A673 (cell line): Measurements from ENCODE around the gene MTHFD1L. TPM values are rescaled to one million over a fixed set of nuclear protein-coding genes. Genes with fewer than 3 reads are reported as not detected.

ENCODE experiments used
- BruUV-seq: library from RNA; stranded (reverse); fragments of 400-500 nt; replicated peaks from 2 replicates; lab custom pipeline; 2021; lab: Mats Ljungman, UMichigan
- CTCF ChIA-PET: fragments of 300-600 bp; sonication (Branson Sonifier 250); formaldehyde crosslinking; loops from one replicate; lab custom pipeline; 2022; ENCODE audit warnings: antibody characterized with exemption; lab: Charles Lee
- POLR2A ChIA-PET: fragments of 300-600 bp; sonication (Branson Sonifier 250); formaldehyde crosslinking; loops from one replicate; lab custom pipeline; 2022; ENCODE audit warnings: antibody characterized with exemption; ENCODE audit not compliant: low non-redundant PET; lab: Charles Lee
- DNase-seq: peaks from one replicate; pipeline ENCODE4 v3.0.0-alpha.2; 2015; ENCODE audit warnings: low spot score
- H3K27ac ChIP-seq: fragments of 200-600 bp; sonication (generic); 2 replicates; pipeline ENCODE4 v1.5.1; 2016; ENCODE audit warnings: mixed run types, low read depth, mild to moderate bottlenecking, mixed read lengths, antibody characterized with exemption, low read length; ENCODE audit not compliant: poor library complexity, severe bottlenecking
- H3K27me3 ChIP-seq: fragments of 200-600 bp; sonication (generic); replicated peaks from 2 replicates; pipeline ENCODE4 v1.6.1; 2017; ENCODE audit warnings: mixed run types, low read depth, mild to moderate bottlenecking, mixed read lengths, antibody characterized with exemption, low read length; ENCODE audit not compliant: insufficient read depth, poor library complexity
- H3K36me3 ChIP-seq: fragments of 200-600 bp; sonication (generic); 2 replicates; pipeline ENCODE4 v1.6.1; 2016; ENCODE audit warnings: mixed run types, mild to moderate bottlenecking, mixed read lengths, antibody characterized with exemption, low read length; ENCODE audit not compliant: insufficient read depth, poor library complexity, severe bottlenecking
- H3K4me1 ChIP-seq: fragments of 200-600 bp; sonication (generic); 2 replicates; pipeline ENCODE4 v1.6.1; 2017; ENCODE audit warnings: mixed run types, mild to moderate bottlenecking, mixed read lengths, antibody characterized with exemption, low read length; ENCODE audit not compliant: insufficient read depth, poor library complexity, severe bottlenecking
- H3K4me3 ChIP-seq: fragments of 200-600 bp; sonication (generic); 2 replicates; pipeline ENCODE4 v1.5.1; 2016; ENCODE audit warnings: low read depth, mixed run types, mild to moderate bottlenecking, mixed read lengths, low read length; ENCODE audit not compliant: poor library complexity, severe bottlenecking
- H3K9me3 ChIP-seq: fragments of 200-600 bp; sonication (generic); 2 replicates; pipeline ENCODE4 v1.6.1; 2016; ENCODE audit warnings: mixed run types, low read depth, mild to moderate bottlenecking, mixed read lengths, antibody characterized with exemption, low read length; ENCODE audit not compliant: poor library complexity, severe bottlenecking
- CTCF ChIP-seq: fragments of 300-800, 200-600 bp; sonication (generic); conservative IDR thresholded peaks from 2 replicates; pipeline ENCODE4 v1.5.1; 2017; ENCODE audit warnings: low read depth, mild to moderate bottlenecking, antibody characterized with exemption, low read length, moderate library complexity, mixed read lengths
- EZH2 ChIP-seq: fragments of 200-600 bp; sonication (generic); IDR thresholded peaks from 2 replicates; pipeline ENCODE4 v1.6.1; 2017; ENCODE audit warnings: borderline replicate concordance, low read depth, mild to moderate bottlenecking, mixed read lengths, antibody characterized with exemption, low read length; ENCODE audit not compliant: poor library complexity, severe bottlenecking
- intact Hi-C: fragments of 100-400 bp; cut with micrococcal nuclease; formaldehyde crosslinking; loops from one replicate; pipeline ENCODE4 v1.10.0; 2022; ENCODE audit not compliant: unreplicated experiment
- total RNA-seq: library from RNA; stranded (reverse); gene quantifications from 2 replicates; pipeline ENCODE4 v1.2.3, GENCODE V29; 2021

The MTHFD1L gene
- total RNA-seq, 1 experiment from 2014 or later, result 78.7 TPM

GRCh38 chr6:150910561-150910960 is 45.1 kb downstream of the MTHFD1L start:
- Histone ChIP-seq H3K4me1 (no peaks in the 10 kb centered on the region), H3K36me3 (peaks cover 24% of the 10 kb centered on the region), H3K27ac (no peak overlapping the region), H3K4me3 (no peak overlapping the region), H3K9me3 (no peaks in the 10 kb centered on the region), H3K27me3 (no peaks in the 10 kb centered on the region)
- DNase-seq, result no peak
- ChIA-PET POLR2A (interaction anchor here (0.6 kb wide), 1 partner anchor 10 kb away, joined by 13 read pairs; no protein-coding TSS in a partner anchor), CTCF (interaction anchor here (0.7 kb wide), 1 partner anchor 33 kb away, joined by 7 read pairs; no protein-coding TSS in a partner anchor)
- intact Hi-C loops, result no loop called here
- no peak for TF ChIP-seq CTCF
- no peak for TF ChIP-seq EZH2
- no TSS peak for BruUV-seq

- TF ChIP-seq EZH2 (no peak), CTCF (no peak)
- ChIA-PET POLR2A (no interaction called here), CTCF (no interaction called here)
- H3K36me3 ChIP-seq, result peaks cover 14% of the 10 kb centered on the region
- no peak for DNase-seq
- H3K27me3 ChIP-seq, result no peaks in the 10 kb centered on the region
- BruUV-seq, result no TSS peak
- intact Hi-C loops, result no loop called here
- no peak overlapping the region for H3K4me3 ChIP-seq
- no peak overlapping the region for H3K27ac ChIP-seq
- no peaks in the 10 kb centered on the region for H3K4me1 ChIP-seq
- H3K9me3 ChIP-seq, result no peaks in the 10 kb centered on the region
These were observed 48.9 kb downstream of the MTHFD1L start for GRCh38 chr6:150914372-150914771.

- H3K4me3 ChIP-seq, result no peak overlapping the region
- H3K27me3 ChIP-seq, result no peaks in the 10 kb centered on the region
- ChIA-PET POLR2A (no interaction called here), CTCF (no interaction called here)
- H3K27ac ChIP-seq, result no peak overlapping the region
- intact Hi-C loops, result no loop called here
- H3K4me1 ChIP-seq, result no peaks in the 10 kb centered on the region
- TF ChIP-seq EZH2 (no peak), CTCF (no peak)
- no peak for DNase-seq
- peaks cover 10% of the 10 kb centered on the region for H3K36me3 ChIP-seq
- BruUV-seq, result no TSS peak
- no peaks in the 10 kb centered on the region for H3K9me3 ChIP-seq
These were observed 49.8 kb downstream of the MTHFD1L start for GRCh38 chr6:150915131-150915879.
